ENCODE results near the gene CAST.

GRCh38 chr5:96817506-96817905 is 155.3 kb downstream of the CAST start:
- no peak for TF ChIP-seq POLR2A (IDR thresholded peaks at IDR 0.05)
- TF ChIP-seq, protein P1, sequence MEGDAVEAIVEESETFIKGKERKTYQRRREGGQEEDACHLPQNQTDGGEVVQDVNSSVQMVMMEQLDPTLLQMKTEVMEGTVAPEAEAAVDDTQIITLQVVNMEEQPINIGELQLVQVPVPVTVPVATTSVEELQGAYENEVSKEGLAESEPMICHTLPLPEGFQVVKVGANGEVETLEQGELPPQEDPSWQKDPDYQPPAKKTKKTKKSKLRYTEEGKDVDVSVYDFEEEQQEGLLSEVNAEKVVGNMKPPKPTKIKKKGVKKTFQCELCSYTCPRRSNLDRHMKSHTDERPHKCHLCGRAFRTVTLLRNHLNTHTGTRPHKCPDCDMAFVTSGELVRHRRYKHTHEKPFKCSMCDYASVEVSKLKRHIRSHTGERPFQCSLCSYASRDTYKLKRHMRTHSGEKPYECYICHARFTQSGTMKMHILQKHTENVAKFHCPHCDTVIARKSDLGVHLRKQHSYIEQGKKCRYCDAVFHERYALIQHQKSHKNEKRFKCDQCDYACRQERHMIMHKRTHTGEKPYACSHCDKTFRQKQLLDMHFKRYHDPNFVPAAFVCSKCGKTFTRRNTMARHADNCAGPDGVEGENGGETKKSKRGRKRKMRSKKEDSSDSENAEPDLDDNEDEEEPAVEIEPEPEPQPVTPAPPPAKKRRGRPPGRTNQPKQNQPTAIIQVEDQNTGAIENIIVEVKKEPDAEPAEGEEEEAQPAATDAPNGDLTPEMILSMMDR (IDR thresholded peaks at IDR 0.05) = no peak

Data from lower leg skin (tissue), 3 donors.